Measurements from ENCODE around the gene ATP8A2.

Gene ATP8A2

GRCh38 chr13:25844559-25845434 is 473.0 kb downstream of the ATP8A2 start:
- no peak overlapping the region for H3K27ac ChIP-seq
- no peak for TF ChIP-seq Cebpa-rat (IDR thresholded peaks at IDR 0.05)
- no peaks in the 10 kb centered on the region for H3K36me3 ChIP-seq
- peak overlapping the region in 5 of 11 experiments; percentile 15 to 45 (median 31); a peak in 8 of 22 replicates for H3K4me2 ChIP-seq
- H3K4me3 ChIP-seq: no peak overlapping the region
- no peaks in the 10 kb centered on the region for H3K27me3 ChIP-seq
- peaks cover 0 to 5% (median 0%) of the 10 kb centered on the region in 11 experiments; a peak in 2 of 22 replicates for H3K9me3 ChIP-seq (replicated peaks in 1 of 11)
- H4K20me1 ChIP-seq: no peaks in the 10 kb centered on the region
- H3K9ac ChIP-seq: no peak overlapping the region
- H3K4me1 ChIP-seq: peaks cover 24 to 51% (median 34%) of the 10 kb centered on the region in 10 experiments

GRCh38 chr13:25846222-25846984 is 474.6 kb downstream of the ATP8A2 start:
- peaks cover 0 to 5% (median 0%) of the 10 kb centered on the region in 11 experiments; a peak in 2 of 22 replicates for H3K9me3 ChIP-seq (replicated peaks in 1 of 11)
- peak overlapping the region in 1 of 11 experiments; percentile 77; a peak in 2 of 22 replicates for H3K27ac ChIP-seq
- H3K9ac ChIP-seq: no peak overlapping the region
- H3K27me3 ChIP-seq: no peaks in the 10 kb centered on the region
- peaks cover 39 to 57% (median 45%) of the 10 kb centered on the region in 10 experiments for H3K4me1 ChIP-seq
- no peaks in the 10 kb centered on the region for H3K36me3 ChIP-seq
- no peaks in the 10 kb centered on the region for H4K20me1 ChIP-seq
- TF ChIP-seq Cebpa-rat (IDR thresholded peaks at IDR 0.05): no peak
- no peak overlapping the region for H3K4me3 ChIP-seq
- H3K4me2 ChIP-seq: peak overlapping the region in 5 of 11 experiments; percentile 53 to 85 (median 82); a peak in 6 of 22 replicates

GRCh38 chr13:25847145-25847544 is 475.4 kb downstream of the ATP8A2 start:
- no peaks in the 10 kb centered on the region for H3K27me3 ChIP-seq
- no peaks in the 10 kb centered on the region; a peak in 1 of 22 replicates for H3K9me3 ChIP-seq (replicated peaks in 1 of 11)
- no peaks in the 10 kb centered on the region for H4K20me1 ChIP-seq
- peak overlapping the region in 9 of 11 experiments; percentile 53 to 85 (median 75); a peak in 16 of 22 replicates for H3K4me2 ChIP-seq
- no peak overlapping the region for H3K9ac ChIP-seq
- peaks cover 40 to 57% (median 47%) of the 10 kb centered on the region in 10 experiments for H3K4me1 ChIP-seq
- H3K27ac ChIP-seq: peak overlapping the region in 7 of 11 experiments; percentile 64 to 79 (median 76); a peak in 10 of 22 replicates
- TF ChIP-seq Cebpa-rat (IDR thresholded peaks at IDR 0.05): no peak
- no peak overlapping the region for H3K4me3 ChIP-seq
- H3K36me3 ChIP-seq: no peaks in the 10 kb centered on the region

GRCh38 chr13:25847635-25848626 is 476.2 kb downstream of the ATP8A2 start:
- Histone ChIP-seq H3K4me2 (peak overlapping the region; percentile 53 to 85 (median 75)), H3K36me3 (no peaks in the 10 kb centered on the region), H3K27me3 (no peaks in the 10 kb centered on the region), H3K9me3 (replicated peaks in 1 of 11) (no peaks in the 10 kb centered on the region), H3K4me1 (peaks cover 40 to 57% (median 47%) of the 10 kb centered on the region in 10 experiments), H3K9ac (peak overlapping the region in 6 of 11 experiments; percentile 16 to 44 (median 34); a peak in 6 of 22 replicates), H4K20me1 (no peaks in the 10 kb centered on the region), H3K4me3 (no peak overlapping the region; a peak in 1 of 20 replicates), H3K27ac (peak overlapping the region; percentile 39 to 79 (median 70); a peak in 21 of 22 replicates)
- TF ChIP-seq Cebpa-rat (IDR thresholded peaks at IDR 0.05): peak in 6 of 11 experiments; percentile 21 to 42 (median 28); a peak in 2 of 22 replicates

GRCh38 chr13:25848812-25849745 is 477.3 kb downstream of the ATP8A2 start:
- Histone ChIP-seq H3K36me3 (no peaks in the 10 kb centered on the region), H4K20me1 (no peaks in the 10 kb centered on the region), H3K4me1 (peaks cover 40 to 57% (median 47%) of the 10 kb centered on the region in 10 experiments), H3K9me3 (replicated peaks in 1 of 11) (no peaks in the 10 kb centered on the region), H3K27ac (peak overlapping the region in 10 of 11 experiments; percentile 64 to 79 (median 72); a peak in 21 of 22 replicates), H3K4me2 (peak overlapping the region; percentile 53 to 85 (median 75)), H3K4me3 (no peak overlapping the region), H3K9ac (peak overlapping the region in 4 of 11 experiments; percentile 12 to 35 (median 19); a peak in 2 of 22 replicates), H3K27me3 (no peaks in the 10 kb centered on the region)
- no peak for TF ChIP-seq Cebpa-rat (IDR thresholded peaks at IDR 0.05)

- Histone ChIP-seq H4K20me1 (no peaks in the 10 kb centered on the region), H3K4me1 (no peaks in the 10 kb centered on the region), H3K9me3 (replicated peaks in 1 of 11) (no peaks in the 10 kb centered on the region), H3K36me3 (no peaks in the 10 kb centered on the region), H3K4me3 (no peak overlapping the region), H3K27ac (no peak overlapping the region), H3K4me2 (no peak overlapping the region), H3K9ac (no peak overlapping the region), H3K27me3 (no peaks in the 10 kb centered on the region)
- TF ChIP-seq Cebpa-rat (IDR thresholded peaks at IDR 0.05): no peak
Measured at GRCh38 chr13:25857830-25858229, 486.1 kb downstream of the ATP8A2 start.

GRCh38 chr13:25859528-25859927 is 487.8 kb downstream of the ATP8A2 start:
- no peak overlapping the region for H3K4me3 ChIP-seq
- H3K4me2 ChIP-seq: no peak overlapping the region
- TF ChIP-seq Cebpa-rat (IDR thresholded peaks at IDR 0.05): no peak
- H3K4me1 ChIP-seq: no peaks in the 10 kb centered on the region
- no peaks in the 10 kb centered on the region for H3K36me3 ChIP-seq
- no peaks in the 10 kb centered on the region for H3K27me3 ChIP-seq
- no peak overlapping the region for H3K27ac ChIP-seq
- H4K20me1 ChIP-seq: no peaks in the 10 kb centered on the region
- no peak overlapping the region for H3K9ac ChIP-seq
- H3K9me3 ChIP-seq (replicated peaks in 1 of 11): no peaks in the 10 kb centered on the region
